Liver (tissue), 3 donors: ENCODE results near the gene TCTN2.

ENCODE experiments used
- ATF3 ChIP-seq: IDR thresholded peaks from 2 replicates; pipeline ENCODE4 v1.6.1; 2016; ENCODE audit warnings: antibody characterized with exemption
- CTCF ChIP-seq: fragments of 150-350 bp; IDR thresholded peaks from 2 replicates; pipeline ENCODE4 v1.5.1; 2017; ENCODE audit warnings: improper control_type of control experiment, low read depth, low read length; ENCODE audit not compliant: missing input control
- EGR1 ChIP-seq, 2 donors: IDR thresholded peaks; 2 replicates each; pipeline ENCODE4 v1.6.1; 2016 to 2018; ENCODE audit warnings: antibody characterized with exemption in 2 of 2, low read depth in 2 of 2
- FOXA1 ChIP-seq: IDR thresholded peaks from 2 replicates; pipeline ENCODE4 v1.6.1; 2016; ENCODE audit warnings: antibody characterized with exemption
- JUND ChIP-seq, 2 donors: IDR thresholded peaks; 2 replicates each; pipeline ENCODE4 v1.6.1; 2016; ENCODE audit warnings: antibody characterized with exemption in 2 of 2
- MAX ChIP-seq: IDR thresholded peaks from 2 replicates; pipeline ENCODE4 v1.6.1; 2016; ENCODE audit warnings: antibody characterized with exemption
- RAD21 ChIP-seq, 2 donors: IDR thresholded peaks; 2 replicates each; pipeline ENCODE4 v1.6.1; 2016; ENCODE audit warnings: antibody characterized with exemption in 2 of 2, mild to moderate bottlenecking in 2 of 2
- REST ChIP-seq: IDR thresholded peaks from 2 replicates; pipeline ENCODE4 v1.6.1; 2016; ENCODE audit warnings: antibody characterized with exemption, mild to moderate bottlenecking
- RXRA ChIP-seq, 2 donors: IDR thresholded peaks; 2 replicates each; pipeline ENCODE4 v1.6.1; 2017 to 2018; ENCODE audit warnings: antibody characterized with exemption in 2 of 2, mild to moderate bottlenecking in 1 of 2
- SP1 ChIP-seq: IDR thresholded peaks from 2 replicates; pipeline ENCODE4 v1.6.1; 2018; ENCODE audit warnings: antibody characterized with exemption, mild to moderate bottlenecking
- TAF1 ChIP-seq: conservative IDR thresholded peaks from 2 replicates; pipeline ENCODE4 v1.6.1; 2016; ENCODE audit warnings: antibody characterized with exemption, mild to moderate bottlenecking
- YY1 ChIP-seq: IDR thresholded peaks from 2 replicates; pipeline ENCODE4 v1.6.1; 2016; ENCODE audit warnings: antibody characterized with exemption, mild to moderate bottlenecking
- ZBTB33 ChIP-seq: IDR thresholded peaks from 2 replicates; pipeline ENCODE4 v1.6.1; 2016; ENCODE audit warnings: antibody characterized with exemption
- donor health status: healthy.
- donor health status: healthy.

GRCh38 chr12:123726244-123726643 is 55.3 kb downstream of the TCTN2 start:
- TF ChIP-seq CTCF (no peak), JUND (IDR thresholded peaks at IDR 0.05) (no peak), FOXA1 (no peak), YY1 (no peak), ZBTB33 (no peak), REST (no peak), MAX (no peak), TAF1 (no peak), SP1 (no peak), ATF3 (no peak), RXRA (IDR thresholded peaks at IDR 0.05) (no peak), RAD21 (IDR thresholded peaks at IDR 0.05) (no peak), EGR1 (IDR thresholded peaks at IDR 0.05; ENCODE audit: low read depth in 2 of 2) (no peak)
